NK-92 (cell line): ENCODE data around the gene SCARB1.

Experiments
- DNase-seq: peaks from one replicate; lab custom pipeline; 2025; ENCODE audit not compliant: unreplicated experiment; lab: John Stamatoyannopoulos, UW

Gene SCARB1

DNA sequence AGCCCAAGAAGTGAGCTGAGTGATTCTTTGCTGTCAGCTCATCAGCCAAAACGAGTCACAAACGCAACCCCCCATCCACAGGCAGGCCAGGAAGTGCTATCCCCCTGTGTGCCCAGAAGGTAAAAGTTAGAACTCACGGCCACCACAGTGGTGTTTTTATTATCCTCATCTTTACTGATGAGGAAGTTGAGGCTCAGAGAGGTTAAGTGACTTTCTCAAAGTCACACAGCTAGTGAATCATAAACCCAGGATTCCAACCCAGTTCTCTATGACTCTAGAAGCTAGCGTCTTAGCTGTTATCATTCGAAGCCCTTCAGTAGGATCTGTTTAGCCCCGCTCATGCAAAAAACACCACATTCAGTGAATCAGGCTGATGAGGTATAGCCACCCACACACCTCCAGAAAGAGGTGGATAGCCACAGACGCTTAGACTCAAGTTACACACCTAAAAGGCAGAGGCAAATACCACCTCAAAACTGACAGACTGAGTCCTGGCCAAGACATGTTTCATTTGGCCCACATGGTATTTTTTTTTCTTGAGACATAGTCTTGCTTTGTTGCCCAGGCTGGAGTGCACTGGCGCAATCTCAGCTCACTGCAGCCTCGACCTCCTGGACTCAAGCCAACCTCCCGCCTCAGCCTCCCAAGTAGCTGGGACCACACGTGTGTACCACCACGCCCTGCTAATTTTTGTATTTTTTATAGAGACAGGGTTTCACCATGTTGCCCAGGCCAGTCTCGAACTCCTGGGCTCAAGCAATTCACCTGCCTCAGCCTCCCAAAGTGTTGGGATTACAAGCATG, 100.7 kb downstream of the SCARB1 start:
- no peak for DNase-seq

DNA sequence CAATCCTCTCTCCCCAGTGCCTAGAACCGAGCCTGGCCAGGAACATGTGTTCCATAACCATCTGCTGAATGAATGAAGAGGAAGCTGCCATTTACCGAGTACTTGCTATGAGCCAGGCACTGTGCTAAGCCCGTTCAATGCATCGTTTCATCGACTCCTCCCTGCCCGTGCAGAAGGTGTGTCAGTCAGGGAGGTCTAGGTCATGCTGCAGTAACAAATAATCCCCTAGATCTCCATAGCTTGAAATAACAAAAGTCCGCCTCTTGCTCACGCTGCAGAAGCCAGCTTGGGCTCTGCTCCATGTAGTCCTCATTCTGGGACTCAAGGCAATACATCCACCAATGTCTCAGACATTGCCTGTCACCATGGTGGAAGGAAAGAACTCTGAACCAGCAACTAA, 101.3 kb downstream of the SCARB1 start:
- DNase-seq, result no peak

DNA sequence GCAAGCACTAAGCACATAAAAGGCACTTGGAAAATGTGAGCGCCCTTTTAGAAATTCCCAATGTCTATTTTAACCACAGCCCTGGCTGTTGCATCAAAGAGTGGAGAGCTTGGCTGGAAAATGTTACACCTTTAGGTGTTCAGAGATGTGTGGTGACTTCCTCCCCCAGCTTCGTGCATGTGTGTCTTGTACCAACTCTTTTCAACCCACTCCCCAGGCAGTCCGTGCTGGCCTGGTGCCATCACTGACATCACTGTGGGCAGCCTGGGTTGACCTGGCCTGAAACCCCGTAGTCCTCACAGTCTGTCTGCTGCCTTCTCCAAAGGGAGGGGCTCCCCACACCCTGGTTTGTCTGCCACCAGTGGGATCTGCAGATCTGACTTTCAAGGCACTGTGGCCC, 101.8 kb downstream of the SCARB1 start:
- no peak for DNase-seq

DNA sequence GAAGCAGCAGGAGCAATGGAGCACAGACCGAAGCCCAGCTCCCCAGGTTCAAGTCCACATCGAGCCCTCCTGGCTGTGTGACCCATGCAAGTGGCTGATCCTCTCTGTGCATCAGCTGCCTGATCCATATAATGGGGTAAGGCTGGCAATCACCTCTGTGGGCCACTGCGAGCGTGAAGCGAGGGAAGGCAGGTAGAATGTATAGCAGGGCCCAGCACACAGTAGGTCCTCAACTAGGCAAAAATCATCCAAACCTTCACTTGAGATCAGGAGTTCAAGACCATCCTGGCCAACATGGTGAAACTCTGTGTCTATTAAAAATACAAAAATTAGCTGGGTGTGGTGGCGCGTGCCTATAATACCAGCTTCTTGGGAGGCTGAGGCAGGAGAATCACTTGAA, 102.6 kb downstream of the SCARB1 start:
- DNase-seq, result no peak

DNA sequence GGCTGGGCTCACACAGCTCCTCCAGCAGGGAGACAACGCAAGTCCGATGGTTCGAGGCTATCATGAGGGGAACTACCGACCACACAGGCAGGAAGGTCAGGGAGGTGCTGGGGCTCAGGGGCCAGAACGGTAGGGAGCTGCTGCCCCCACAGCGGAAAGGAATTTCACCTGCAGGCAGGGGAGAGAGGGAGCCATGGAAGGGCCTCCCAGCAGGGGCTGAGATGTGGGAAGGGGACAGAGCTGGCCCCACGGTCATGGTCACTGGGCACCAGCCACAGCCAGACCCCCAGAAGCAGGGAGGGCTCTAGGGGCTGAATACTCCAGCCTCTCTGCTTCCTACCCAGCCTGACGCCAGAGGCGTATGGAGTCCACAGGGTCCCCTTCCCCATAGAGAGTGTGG, 103.1 kb downstream of the SCARB1 start:
- DNase-seq, result no peak

DNA sequence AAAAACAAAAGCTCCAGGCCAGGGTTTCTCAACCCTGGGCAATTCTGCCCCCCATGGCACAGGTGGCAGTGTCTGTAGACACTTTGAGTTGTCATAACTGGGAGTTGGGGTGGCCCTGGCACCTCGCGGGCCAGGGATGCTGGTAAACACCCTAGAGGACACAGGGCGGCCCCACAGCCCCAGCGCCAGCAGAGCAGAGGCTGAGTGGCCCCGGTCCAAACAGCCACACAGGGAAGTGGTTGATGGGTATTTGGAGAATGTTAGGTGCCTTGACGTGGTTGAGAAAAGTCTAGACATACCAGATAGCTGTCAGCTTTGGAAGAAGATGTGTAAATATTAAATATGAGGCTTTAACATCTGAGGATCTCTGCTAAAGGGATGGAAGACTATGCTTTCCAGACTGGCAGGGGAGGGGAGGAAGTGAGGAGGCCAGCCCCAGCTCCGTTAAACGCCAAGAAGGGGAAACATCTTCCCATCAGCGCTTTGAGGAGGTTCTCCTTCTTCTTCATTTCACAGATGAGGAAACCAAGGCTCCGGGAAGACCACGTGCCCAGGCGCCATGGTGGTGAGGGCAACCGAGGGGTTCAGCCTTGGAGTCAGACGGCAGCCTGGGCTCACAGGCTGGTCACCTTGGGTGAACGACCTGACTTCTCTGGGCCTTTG, 103.7 kb downstream of the SCARB1 start:
- no peak for DNase-seq

DNA sequence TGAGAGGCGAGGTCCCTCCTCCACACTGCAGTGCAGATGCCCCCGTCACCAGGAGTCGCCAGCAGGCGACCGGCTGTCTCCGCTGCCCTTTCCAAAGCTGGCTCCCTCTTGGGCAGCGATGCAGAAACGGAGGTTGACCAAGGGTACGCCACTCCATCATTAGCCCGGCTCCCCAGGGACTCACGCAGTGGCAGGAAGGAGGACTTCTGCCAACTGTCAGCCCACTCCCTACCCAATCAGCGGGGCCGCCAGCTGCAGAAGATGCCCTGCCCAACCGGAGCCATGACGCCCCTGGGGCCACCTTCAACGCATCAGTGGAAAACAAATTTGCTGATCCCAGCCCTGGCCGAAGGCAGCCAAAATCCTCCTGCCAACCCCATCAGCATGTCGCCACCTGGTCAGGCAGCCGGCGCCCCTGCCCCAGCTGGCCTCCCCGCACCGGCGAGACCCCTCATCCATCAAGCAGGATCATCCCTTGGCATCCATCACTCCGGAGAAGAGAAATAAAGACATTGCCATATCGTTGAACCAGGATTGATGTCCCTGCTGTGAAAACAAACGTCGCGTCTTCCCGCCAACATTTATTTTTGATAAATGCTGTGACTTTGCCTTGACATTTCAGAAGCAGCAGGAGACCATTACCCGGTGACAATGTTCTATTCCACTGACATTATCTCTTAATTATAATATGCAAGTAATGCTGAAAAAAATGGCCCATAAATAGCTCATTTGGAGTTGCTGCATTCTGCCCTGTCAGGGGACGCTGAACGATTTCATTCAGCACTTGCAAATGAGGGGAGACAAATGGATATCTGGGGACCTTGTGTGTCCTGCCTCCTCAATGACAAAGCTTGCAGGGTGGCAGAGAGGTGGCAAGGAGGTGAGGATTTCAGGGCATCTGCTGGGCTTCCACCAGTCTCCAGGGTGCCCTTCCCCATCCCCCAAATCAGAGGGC, 105.1 kb downstream of the SCARB1 start:
- DNase-seq, result no peak

DNA sequence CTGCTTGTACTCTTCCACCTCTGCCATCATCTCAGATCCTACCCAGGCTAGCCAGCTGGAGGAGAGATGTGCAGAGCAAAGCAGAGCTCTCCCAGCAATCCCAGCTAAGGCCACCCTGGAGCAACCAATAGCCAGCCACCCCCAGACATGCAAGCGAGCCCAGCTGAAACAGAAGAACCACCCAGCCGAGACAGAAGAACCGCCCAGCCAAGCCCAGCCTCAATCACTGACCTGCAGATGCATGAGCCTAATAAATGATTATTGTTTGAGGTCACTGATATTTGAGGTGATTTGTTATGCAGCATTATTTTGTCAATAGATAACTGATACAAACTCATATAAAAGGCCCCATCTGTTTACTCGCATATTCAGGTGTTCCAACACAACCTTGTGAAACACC, 106.3 kb downstream of the SCARB1 start:
- no peak for DNase-seq

DNA sequence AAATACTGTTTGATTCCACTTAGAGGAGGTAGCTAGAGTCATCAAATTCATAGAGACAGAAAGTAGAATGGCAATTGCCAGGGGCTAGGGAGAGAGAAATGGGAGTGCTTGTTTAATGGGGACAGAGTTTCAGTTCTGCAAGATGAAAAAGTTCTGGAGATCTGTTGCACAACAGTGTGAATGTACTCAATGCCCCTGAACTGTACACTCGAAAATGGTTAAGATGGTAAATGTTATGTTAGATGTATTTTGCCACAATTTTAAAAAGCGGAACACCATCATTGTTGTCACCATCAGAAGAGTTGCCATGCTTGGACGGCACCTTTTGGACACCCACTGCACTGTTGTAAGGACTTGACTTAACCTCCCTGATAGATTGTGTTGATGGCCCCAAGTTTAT, 106.9 kb downstream of the SCARB1 start:
- no peak for DNase-seq

DNA sequence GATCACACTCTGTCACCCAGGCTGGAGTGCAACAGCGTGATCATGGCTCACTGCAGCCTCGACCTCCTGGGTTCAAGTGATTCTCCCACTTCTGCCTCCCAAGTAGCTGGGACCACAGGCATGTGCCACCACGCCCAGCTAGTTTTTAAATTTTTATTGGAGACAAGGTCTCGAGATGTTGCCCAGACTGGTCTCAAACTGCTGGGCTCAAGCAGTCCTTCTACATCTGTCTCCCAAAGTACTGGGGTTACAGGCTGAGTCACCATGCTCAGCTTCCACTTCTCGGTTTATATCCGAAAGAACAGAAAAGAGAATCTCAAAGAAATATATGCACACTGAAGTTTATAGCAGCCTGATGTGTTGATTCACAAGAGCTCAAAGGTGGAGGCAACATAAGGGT, 107.5 kb downstream of the SCARB1 start:
- no peak for DNase-seq

DNA sequence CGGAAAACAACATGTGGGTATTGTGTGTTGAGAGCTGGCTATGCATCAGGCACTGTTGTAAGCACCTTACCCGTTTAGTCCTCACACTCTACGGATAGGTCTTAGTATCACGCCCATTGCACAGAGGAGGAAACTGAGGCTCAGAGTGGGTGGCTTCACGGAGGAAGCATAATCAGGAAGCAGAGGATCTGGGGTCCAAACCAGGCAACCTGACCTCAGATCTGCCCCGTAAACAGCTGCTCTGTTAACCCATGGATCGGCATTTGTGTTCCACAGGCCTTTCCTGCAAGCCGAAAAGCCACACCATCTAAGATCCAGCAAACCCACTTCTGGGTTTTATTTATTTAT, 107.9 kb downstream of the SCARB1 start:
- DNase-seq, result no peak

DNA sequence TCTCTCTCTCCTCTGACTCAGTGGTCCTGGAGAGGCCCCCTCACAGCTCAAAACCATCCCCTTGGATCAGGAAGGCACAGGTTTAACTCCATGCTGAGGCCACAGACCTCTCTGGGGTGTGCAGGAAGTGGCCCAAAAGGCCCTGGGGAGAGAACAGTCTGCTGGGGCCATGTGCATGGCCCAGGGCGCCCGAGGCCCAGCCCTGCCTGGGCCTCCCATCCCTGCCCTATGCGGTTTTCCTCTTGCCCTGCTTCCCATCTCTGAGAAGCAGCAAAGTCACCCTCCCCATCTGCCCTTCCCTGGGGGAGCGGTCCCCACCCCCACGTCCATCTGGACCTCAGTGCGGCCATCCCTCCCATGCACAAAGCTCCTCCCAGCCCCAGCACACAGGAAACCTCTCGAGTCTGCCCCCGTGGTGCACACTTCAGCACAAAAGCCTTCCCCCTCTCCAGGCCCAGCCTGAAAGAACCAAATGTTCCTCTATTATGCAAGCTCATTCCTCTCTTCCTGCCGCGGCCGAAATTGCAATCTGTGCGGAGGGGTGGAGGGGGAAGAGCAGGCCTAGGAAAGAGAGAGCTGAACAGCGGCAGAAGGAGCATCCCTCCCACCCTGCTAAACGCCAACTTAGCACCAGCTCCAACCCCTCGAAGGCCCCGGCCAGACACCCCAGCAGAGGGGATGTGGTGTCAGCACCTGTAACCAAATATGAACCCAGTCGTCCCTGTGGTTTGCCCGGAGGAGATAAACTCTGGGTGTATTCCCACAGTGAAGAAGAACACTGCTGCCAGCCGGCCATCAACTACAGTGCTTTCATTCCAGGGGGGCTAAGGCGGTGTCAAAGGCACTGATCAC, 108.5 kb downstream of the SCARB1 start:
- no peak for DNase-seq

DNA sequence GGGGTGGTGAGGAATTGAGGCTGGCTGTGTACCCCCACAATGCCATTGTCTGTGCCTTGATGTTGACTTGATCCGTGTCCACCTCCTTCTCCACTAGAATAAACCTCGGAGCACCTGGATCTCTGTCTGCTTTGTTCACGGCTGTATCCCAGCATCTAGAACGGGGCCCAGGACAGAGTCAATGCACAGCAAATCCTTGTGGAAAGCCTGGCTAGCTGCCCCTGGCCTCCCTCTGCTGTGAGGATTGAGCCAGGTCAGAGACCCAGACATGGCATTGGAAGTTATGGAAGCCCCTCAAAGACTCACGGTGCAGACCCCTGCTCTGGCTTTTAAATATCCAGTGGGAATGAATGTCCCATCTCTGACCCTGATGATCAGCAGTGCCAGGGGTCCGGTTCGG, 109.2 kb downstream of the SCARB1 start:
- no peak for DNase-seq

DNA sequence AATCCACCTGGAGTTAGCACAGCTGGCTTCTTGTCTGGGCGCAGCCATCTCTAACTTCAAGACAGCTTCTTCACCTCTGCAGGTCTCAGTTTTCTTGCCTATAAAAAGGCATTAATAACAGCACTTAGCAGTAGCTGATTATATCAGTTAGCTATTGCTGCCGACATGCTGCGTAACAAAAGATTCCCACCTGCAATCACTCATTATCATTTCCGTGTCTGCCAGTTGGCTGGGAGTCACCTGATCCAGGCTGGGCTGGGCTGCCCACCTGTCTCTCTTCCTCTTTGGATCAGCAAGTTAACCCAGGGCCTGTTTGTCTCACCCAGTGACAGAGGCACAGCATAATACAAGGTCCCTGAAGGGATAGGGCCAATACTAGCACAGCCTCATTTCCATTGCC, 109.7 kb downstream of the SCARB1 start:
- no peak for DNase-seq

DNA sequence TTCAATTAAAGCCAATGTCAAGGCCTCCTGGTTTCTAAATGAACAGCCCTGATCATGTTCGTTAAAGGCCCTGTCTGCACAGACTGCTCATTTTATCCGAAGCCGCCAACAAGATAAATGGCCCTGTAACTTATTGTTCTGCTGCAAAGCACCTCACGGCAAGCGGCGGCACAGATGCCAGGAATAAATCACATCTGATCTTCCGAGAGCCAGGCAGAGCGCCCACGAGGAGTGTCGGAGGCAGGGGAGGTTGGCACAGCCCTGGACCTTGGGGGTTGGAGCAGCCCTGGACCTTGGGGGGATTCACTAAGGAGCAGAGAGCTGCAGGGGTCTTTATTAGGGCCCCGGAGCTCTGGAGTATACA, 110.5 kb downstream of the SCARB1 start:
- no peak for DNase-seq

DNA sequence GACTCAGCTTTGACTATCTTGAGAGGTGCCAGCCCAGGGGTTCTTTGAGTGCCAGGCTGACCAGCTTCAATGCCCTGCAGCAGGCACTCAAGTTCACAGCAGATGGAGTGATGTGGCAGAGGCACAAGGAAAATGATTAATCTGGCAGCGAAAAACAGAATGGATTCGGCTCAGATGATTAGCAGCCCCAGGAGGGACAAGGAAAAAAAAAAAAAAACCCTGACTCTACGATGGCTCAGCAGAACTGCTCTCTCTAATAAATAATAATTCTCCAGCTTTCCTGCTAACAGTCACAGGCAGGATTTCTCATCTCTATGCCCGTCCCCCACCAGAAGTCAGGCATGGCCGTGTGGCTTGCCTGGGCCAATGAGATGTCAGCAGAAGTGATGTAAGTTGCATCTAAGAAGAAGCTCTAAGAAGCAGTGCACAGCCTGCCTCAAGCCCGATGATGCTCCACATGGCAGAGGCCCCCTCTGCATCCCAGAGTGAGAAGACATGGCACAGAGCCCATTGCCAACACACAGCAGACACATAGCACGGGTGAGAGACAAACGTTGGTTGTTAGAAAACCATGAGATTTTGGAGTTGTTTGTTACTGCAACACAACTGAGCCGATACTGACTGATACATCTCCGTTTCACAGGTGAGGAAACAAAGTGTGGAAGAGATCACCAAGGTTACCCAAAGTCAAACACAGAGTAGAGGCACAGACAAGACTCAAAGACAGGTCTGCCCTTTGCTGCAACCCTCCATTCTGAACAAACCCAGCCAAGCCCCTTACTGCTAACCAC, 111.0 kb downstream of the SCARB1 start:
- no peak for DNase-seq

DNA sequence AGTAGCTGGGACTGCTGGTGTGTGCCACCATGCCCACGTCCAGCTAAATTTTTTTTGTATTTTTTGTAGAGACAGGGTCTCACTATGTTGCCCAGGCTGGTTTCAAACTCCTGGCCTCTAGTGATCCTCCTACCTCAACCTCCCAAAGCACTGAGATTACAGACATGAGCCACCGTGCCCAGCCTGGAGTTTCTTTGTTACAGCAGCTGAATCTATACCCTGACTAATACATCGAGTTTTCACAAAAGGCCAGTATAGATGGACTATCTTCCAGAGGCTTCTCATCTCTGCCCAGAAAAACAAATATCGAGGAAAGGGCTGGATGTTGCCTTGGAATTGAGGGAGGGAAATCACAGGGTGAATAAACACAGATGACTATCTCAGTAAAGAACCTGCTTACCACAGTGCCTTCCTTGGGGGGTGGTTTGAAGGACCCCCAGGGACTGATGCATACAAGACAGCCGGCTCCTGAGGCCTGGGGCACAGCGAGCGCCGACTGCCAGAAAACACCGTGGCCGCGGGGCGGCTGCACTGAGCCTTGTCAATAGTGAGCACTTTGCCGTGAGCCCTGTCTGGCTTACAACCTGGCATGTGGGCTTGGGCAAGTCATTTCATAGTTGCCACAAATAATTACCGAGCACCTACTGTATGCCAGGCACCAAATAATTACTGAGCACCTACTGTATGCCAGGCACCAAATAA, 111.9 kb downstream of the SCARB1 start:
- no peak for DNase-seq

DNA sequence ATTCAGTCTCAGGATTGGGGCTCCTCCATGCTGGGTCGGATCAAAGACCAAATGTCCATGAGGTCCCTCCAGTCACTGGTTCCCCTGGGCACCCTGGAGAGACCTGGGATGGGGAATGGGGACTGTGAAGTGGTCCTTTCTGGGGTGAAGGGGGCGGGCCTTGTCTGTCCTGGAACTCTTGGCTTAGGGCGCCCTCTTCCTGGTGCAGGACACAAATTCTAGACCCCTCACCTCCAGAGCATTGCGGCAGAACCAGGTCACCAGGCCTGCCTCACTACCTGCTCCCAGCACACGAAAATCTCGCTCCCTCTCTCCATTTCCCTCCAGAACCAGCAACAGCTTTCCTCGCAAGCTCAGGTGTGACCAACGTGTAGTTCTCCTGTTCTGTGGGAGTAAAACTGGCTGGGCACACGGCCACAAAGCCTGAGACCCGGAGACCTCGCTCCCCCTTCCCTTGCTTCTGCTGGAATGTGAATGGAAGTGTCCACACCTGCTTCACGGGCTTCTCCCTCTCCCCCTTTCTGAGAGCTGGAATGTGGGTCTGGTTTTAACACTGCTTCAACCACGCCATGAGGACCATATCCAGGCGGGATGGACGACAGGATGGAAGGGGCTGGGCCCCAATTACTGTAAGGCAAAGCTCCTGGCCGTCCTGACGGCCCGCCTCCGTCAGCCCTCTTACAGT, 112.7 kb downstream of the SCARB1 start:
- no peak for DNase-seq

DNA sequence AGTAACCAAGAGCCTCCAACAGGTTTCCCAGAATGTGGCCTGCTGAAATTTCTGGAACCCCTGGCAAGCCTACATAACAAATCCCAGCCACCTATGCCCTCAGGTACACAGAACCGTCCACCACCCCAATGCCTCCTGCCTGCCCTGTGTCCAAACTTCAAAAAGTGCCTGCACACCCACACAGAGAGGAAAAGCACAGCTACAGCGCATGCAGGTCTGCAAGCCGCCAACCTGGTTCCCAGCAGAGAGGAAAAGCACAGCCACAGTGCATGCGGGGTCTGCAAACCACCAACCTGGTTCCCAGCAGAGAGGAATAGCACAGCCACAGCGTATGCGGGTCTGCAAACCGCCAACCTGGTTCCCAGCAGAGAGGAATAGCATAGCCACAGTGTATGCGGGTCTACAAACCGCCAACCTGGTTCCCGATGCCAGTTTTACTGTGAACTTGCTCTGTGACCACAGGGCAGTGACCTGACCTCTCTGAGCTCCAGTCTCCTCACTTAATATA, 113.5 kb downstream of the SCARB1 start:
- no peak for DNase-seq
